GM19023 (cell line): ENCODE measurements around the gene CBLN3.
"Not testable (repeated sequence)": the region's sequence is repeated elsewhere in the genome, so short reads cannot be mapped to it uniquely, and the experiment has no call there.

Source experiments
- ATAC-seq: cut with Tn5 transposase; IDR thresholded peaks from one replicate; pipeline ENCODE4 v1.9.1; 2021; ENCODE audit warnings: mild to moderate bottlenecking, moderate library complexity; ENCODE audit not compliant: unreplicated experiment

CBLN3 gene

GRCh38 chr14:24429395-24430142 is at the start of gene CBLN3, which contains the start of gene KHNYN:
Gene CBLN3 (minus strand): TSS chr14:24429668. CDS start chr14:24429054, 614 bp downstream.
Gene KHNYN (plus strand): TSS chr14:24429954. CDS start chr14:24430731, 777 bp downstream.
- ATAC-seq = peak; percentile 84

- no peak for ATAC-seq
Measured at GRCh38 chr14:24475261-24475660, 45.8 kb upstream of the CBLN3 start.

GRCh38 chr14:24473211-24473610 is 43.7 kb upstream of the CBLN3 start:
- no peak for ATAC-seq

GRCh38 chr14:24470450-24470849 is 41.0 kb upstream of the CBLN3 start:
- not testable (repeated sequence) for ATAC-seq

- no peak for ATAC-seq
Measured at GRCh38 chr14:24465805-24466204, 36.3 kb upstream of the CBLN3 start.

GRCh38 chr14:24465368-24465767 is 35.9 kb upstream of the CBLN3 start:
- no peak for ATAC-seq

GRCh38 chr14:24463884-24464785 is 34.7 kb upstream of the CBLN3 start:
- ATAC-seq = no peak

GRCh38 chr14:24463017-24463883 is 33.8 kb upstream of the CBLN3 start:
- ATAC-seq = no peak

- ATAC-seq = no peak
Measured at GRCh38 chr14:24461336-24461735, 31.9 kb upstream of the CBLN3 start.

GRCh38 chr14:24459331-24459730 is 29.9 kb upstream of the CBLN3 start:
- ATAC-seq = no peak

- ATAC-seq = no peak
Measured at GRCh38 chr14:24458736-24459135, 29.3 kb upstream of the CBLN3 start.

GRCh38 chr14:24456980-24457379 is 27.5 kb upstream of the CBLN3 start:
- ATAC-seq = no peak

- ATAC-seq = not testable (repeated sequence)
Measured at GRCh38 chr14:24450828-24451227, 21.4 kb upstream of the CBLN3 start.

- ATAC-seq = no peak
Measured at GRCh38 chr14:24443053-24443665, 13.7 kb upstream of the CBLN3 start.

GRCh38 chr14:24442240-24443052 is 13.0 kb upstream of the CBLN3 start, which contains the start of gene SDR39U1:
Gene SDR39U1 (minus strand): TSS chr14:24442776. CDS start chr14:24442769, 7 bp downstream.
- peak; percentile 88 for ATAC-seq

GRCh38 chr14:24441904-24442239 is 12.4 kb upstream of the CBLN3 start:
- ATAC-seq = no peak

GRCh38 chr14:24441485-24441884 is 12.0 kb upstream of the CBLN3 start:
- ATAC-seq = no peak

GRCh38 chr14:24440606-24441399 is 11.3 kb upstream of the CBLN3 start:
- ATAC-seq = no peak
